GM10248 (cell line): ENCODE data around the gene OR13C3.

ENCODE experiments used
- CTCF ChIA-PET: fragments of 300-600 bp; sonication (Branson Sonifier 250); formaldehyde crosslinking; extraction: SDS; loops from one replicate; lab custom pipeline; 2021; ENCODE audit warnings: antibody characterized with exemption; lab: Yijun Ruan, JAX
- POLR2A ChIA-PET: fragments of 350-650 bp; sonication (Branson Sonifier 250); formaldehyde crosslinking; extraction: SDS; loops from one replicate; lab custom pipeline; 2020; ENCODE audit warnings: antibody characterized with exemption; lab: Yijun Ruan, JAX
- DNase-seq: peaks from one replicate; pipeline ENCODE4 v3.0.0; 2012; ENCODE audit errors: extremely low spot score
- TF ChIP-seq, protein P1 (sequence below): IDR thresholded peaks from 2 replicates; pipeline ENCODE4 v1.5.1; 2012; ENCODE audit warnings: mild to moderate bottlenecking, low read depth; ENCODE audit errors: extremely low read depth, missing control alignments, control extremely low read depth

OR13C3 gene

DNA sequence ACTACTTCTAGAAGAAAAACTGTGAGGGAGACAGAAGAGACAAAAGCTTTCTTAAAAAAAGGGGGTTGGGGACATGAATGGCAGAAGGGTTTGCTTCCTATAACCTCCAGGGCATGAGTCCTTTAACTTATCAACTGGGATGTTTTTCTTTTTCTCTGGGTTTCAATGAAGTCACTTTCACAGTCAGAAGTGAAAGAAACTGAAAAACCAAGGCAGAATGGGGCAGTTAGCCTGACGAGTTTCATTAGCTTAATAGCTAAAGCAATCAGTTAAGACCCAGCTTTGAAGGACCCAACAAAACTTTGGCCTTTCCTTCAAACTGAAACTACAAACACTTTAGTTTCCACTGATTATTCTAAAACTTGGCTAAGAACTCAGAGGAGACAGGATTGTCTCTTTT, 27.7 kb upstream of the OR13C3 start:
- DNase-seq = no peak
- CTCF ChIA-PET = no interaction called here
- TF ChIP-seq, protein P1, sequence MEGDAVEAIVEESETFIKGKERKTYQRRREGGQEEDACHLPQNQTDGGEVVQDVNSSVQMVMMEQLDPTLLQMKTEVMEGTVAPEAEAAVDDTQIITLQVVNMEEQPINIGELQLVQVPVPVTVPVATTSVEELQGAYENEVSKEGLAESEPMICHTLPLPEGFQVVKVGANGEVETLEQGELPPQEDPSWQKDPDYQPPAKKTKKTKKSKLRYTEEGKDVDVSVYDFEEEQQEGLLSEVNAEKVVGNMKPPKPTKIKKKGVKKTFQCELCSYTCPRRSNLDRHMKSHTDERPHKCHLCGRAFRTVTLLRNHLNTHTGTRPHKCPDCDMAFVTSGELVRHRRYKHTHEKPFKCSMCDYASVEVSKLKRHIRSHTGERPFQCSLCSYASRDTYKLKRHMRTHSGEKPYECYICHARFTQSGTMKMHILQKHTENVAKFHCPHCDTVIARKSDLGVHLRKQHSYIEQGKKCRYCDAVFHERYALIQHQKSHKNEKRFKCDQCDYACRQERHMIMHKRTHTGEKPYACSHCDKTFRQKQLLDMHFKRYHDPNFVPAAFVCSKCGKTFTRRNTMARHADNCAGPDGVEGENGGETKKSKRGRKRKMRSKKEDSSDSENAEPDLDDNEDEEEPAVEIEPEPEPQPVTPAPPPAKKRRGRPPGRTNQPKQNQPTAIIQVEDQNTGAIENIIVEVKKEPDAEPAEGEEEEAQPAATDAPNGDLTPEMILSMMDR = no peak
- POLR2A ChIA-PET = no interaction called here

DNA sequence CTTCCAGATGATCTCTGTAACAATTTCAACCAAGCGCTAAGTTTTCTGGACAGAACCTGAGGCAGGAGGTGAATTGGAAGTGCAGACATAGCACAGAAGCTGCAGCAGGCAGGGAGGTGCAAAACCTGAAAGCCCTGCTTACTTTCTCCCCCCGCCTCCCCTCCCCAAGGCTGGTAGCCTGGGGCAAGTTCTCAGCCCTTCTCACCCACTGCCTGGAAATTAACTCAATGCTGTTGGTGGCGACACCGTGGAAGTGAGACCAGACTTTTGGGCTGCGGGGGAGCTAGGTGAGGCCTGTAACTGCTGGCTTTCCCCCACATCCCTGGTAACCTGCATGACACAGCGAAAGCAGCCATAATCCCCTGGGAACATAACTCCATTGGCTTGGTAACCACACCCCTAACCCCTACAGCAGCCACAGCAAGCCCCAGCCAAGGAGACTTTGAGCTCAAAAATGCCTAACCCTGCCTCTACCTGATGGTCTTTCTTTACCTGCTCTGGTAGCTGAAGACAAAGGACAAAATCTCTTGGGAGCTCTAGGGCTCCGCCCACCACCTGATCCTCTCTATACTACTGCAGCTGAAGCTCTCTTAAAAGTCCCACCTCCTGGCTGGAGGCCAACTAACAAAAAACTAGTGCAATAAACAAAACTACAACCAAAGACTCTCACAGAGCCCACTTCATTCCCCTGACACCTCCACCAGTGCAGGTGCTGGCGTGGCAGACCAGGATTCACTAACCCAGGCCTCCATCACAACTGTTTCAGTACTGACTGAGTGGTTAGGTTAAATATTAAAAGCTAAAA, 20.4 kb upstream of the OR13C3 start:
- CTCF ChIA-PET = interaction anchor here (0.8 kb wide), 1 partner anchor 25 kb away, joined by 3 read pairs; no protein-coding TSS in a partner anchor
- no peak for DNase-seq
- POLR2A ChIA-PET = no interaction called here
- TF ChIP-seq, protein P1 = no peak

DNA sequence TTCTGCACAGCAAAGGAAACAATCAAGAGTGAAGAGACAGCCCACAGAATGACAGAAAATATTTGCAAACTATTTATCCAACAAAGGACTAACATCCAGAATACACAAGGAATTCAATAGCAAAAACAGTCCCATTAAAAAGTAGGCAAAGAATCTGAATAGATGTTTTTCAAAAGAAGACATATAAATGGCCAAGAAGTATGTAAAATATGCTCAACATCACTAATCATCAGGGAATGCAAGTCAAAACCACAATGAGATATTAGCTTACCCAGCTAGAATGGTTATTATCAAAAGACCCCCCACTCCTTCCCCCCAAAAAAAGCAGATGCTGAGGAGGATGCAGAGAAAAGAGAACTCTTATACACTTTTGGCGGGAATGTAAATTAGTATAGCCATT, 18.9 kb upstream of the OR13C3 start:
- TF ChIP-seq, protein P1 = no peak
- ChIA-PET POLR2A (no interaction called here), CTCF (no interaction called here)
- no peak for DNase-seq

DNA sequence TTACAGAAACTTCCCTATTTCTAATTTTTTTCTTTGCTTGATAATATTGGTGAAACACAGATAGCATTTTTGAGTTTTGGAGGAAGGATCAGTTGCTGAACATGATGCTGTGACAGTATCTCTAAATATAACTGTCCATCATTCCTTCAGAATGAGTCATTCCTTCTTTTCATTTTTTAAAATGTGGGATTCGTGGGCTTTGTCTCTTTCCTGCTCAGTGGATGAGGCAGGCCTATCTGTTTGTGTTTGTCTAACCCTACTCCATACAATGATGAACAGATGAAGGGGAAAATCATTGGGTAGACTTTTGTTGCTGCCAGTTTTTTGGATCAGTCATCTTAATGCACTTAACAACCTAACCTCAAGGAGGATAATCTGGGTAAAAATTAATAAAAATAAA, 16.6 kb upstream of the OR13C3 start:
- CTCF ChIA-PET = no interaction called here
- no peak for DNase-seq
- POLR2A ChIA-PET = no interaction called here
- TF ChIP-seq, protein P1 = no peak

DNA sequence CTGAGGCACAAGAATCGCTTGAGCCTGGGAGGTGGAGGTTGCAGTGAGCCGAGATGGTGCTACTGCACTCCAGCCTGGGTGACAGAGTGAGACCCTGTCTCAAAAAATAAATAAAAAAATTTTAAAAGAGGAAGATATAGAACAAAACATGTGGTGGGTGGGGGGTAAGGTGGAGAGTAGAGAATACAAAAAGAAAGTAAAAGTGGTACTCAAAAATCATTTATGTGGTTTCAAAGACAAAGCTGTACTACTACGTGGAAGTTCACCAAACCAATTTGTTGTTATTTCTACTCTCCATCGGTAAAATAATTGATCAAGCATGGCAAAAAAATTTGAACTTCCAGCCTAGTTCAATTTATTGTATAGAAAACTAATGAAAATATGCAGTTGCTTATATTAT, 8.0 kb upstream of the OR13C3 start:
- ChIA-PET POLR2A (no interaction called here), CTCF (interaction anchor here (0.8 to 1.4 kb wide), 2 partner anchors 9 to 17 kb away, joined by 3 read pairs; no protein-coding TSS in a partner anchor)
- TF ChIP-seq, protein P1 = no peak
- no peak for DNase-seq

DNA sequence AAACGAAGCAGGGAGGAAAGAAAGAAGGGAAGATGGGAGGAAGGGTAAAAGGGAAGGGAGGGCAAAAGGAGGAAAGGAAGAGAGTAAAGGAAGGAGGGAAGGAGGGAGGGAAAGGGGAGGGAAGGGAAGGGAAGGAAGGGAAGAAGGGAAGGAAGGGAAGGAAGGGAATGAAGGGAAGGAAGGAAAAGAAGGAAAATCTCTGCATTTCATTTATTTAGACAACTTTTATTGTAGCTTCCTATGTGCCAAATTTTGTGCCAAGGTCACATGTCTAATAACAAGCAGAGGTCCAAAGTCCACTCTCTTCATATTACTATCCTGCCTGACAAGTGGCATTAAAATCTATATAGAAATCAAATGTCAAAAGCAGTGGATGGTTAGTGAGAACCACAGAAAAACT, 2.6 kb upstream of the OR13C3 start:
- CTCF ChIA-PET = interaction anchor here (0.9 to 1.5 kb wide), 2 partner anchors 8 to 9 kb away, joined by 3 read pairs; no protein-coding TSS in a partner anchor
- DNase-seq = no peak
- POLR2A ChIA-PET = no interaction called here
- TF ChIP-seq, protein P1 = no peak
